Caco-2 (cell line): ENCODE measurements around the gene SMC1B. TPM values are rescaled to one million over a fixed set of nuclear protein-coding genes. Genes with fewer than 3 reads are reported as not detected.

Source experiments
- BruUV-seq: library from RNA; stranded (reverse); fragments of 400-500 nt; replicated peaks from 2 replicates; lab custom pipeline; 2021; lab: Mats Ljungman, UMichigan
- CTCF ChIA-PET: fragments of 300-600 bp; sonication (Branson Sonifier 250); formaldehyde crosslinking; loops from one replicate; lab custom pipeline; 2022; ENCODE audit warnings: antibody characterized with exemption; lab: Charles Lee
- POLR2A ChIA-PET: fragments of 300-600 bp; sonication (Branson Sonifier 250); formaldehyde crosslinking; loops from one replicate; lab custom pipeline; 2022; ENCODE audit warnings: antibody characterized with exemption; lab: Charles Lee
- DNase-seq, 2 experiments: peaks; one replicate each; pipeline versions ENCODE4 v3.0.0 to v3.0.0-alpha.2; 2020 to 2022
- H3K27me3 ChIP-seq: replicated peaks from 2 replicates; pipeline ENCODE4 v1.6.0; 2011; ENCODE audit warnings: low read length; ENCODE audit not compliant: control insufficient read depth, insufficient read depth
- H3K36me3 ChIP-seq: 2 replicates; pipeline ENCODE4 v1.5.1; 2011; ENCODE audit warnings: low read length; ENCODE audit not compliant: control insufficient read depth, insufficient read depth
- H3K4me1 ChIP-seq: fragments of 250-450 bp; sonication (Bioruptor Pico); 2 replicates; pipeline ENCODE4 v1.5.1; 2020; ENCODE audit warnings: mild to moderate bottlenecking
- H3K4me3 ChIP-seq: 2 replicates; pipeline ENCODE4 v1.5.1; 2011; ENCODE audit warnings: low read depth, mild to moderate bottlenecking, control low read depth, low read length
- H3K9me3 ChIP-seq: fragments of 250-450 bp; sonication (Bioruptor Pico); 2 replicates; pipeline ENCODE4 v1.5.1; 2020; ENCODE audit warnings: mild to moderate bottlenecking, moderate library complexity
- H3K27ac Mint-ChIP-seq: one replicate; pipeline ENCODE4 v1.8.0; 2022; ENCODE audit warnings: mixed read lengths; ENCODE audit not compliant: unreplicated experiment
- H3K27me3 Mint-ChIP-seq: one replicate; pipeline ENCODE4 v1.8.0; 2022; ENCODE audit warnings: mixed read lengths; ENCODE audit not compliant: insufficient read depth, unreplicated experiment
- H3K36me3 Mint-ChIP-seq: one replicate; pipeline ENCODE4 v1.8.0; 2022; ENCODE audit warnings: mild to moderate bottlenecking, mixed read lengths; ENCODE audit not compliant: insufficient read depth, unreplicated experiment
- H3K4me1 Mint-ChIP-seq: one replicate; pipeline ENCODE4 v1.8.0; 2022; ENCODE audit warnings: low read depth, mixed read lengths; ENCODE audit not compliant: unreplicated experiment
- H3K4me3 Mint-ChIP-seq: one replicate; pipeline ENCODE4 v1.8.0; 2022; ENCODE audit warnings: mild to moderate bottlenecking, moderate library complexity, mixed read lengths; ENCODE audit not compliant: unreplicated experiment
- H3K9me3 Mint-ChIP-seq: one replicate; pipeline ENCODE4 v1.8.0; 2022; ENCODE audit warnings: mixed read lengths; ENCODE audit not compliant: unreplicated experiment
- CTCF ChIP-seq, 2 experiments: fragments of 200-600 bp in 1 of 2; IDR thresholded peaks; 1 replicate in 1 of 2; 2 replicates in 1 of 2; pipeline versions ENCODE4 v1.5.1 to v1.8.0; 2011 to 2022; ENCODE audit warnings: antibody characterized with exemption in 1 of 2, control low read depth in 1 of 2, inconsistent platforms in 1 of 2, low read depth in 1 of 2, low read length in 1 of 2, mild to moderate bottlenecking in 1 of 2, moderate library complexity in 1 of 2; ENCODE audit not compliant: insufficient read depth in 1 of 2, severe bottlenecking in 1 of 2, unreplicated experiment in 1 of 2
- intact Hi-C: fragments of 100-400 bp; cut with micrococcal nuclease; formaldehyde crosslinking; loops from one replicate; pipeline ENCODE4 v1.10.0; 2022; ENCODE audit not compliant: unreplicated experiment
- total RNA-seq: library from RNA; stranded (reverse); gene quantifications from 2 replicates; pipeline ENCODE4 v1.2.3, GENCODE V29; 2022

Gene SMC1B
- total RNA-seq, 1 experiment from 2014 or later: 5.3 TPM

- ChIA-PET CTCF (no interaction called here), POLR2A (no interaction called here)
- no peaks in the 10 kb centered on the region for H3K27me3 Mint-ChIP-seq
- H3K27ac Mint-ChIP-seq: no peak overlapping the region
- no peak overlapping the region for H3K4me3 Mint-ChIP-seq
- H3K36me3 ChIP-seq: no peaks in the 10 kb centered on the region
- TF ChIP-seq CTCF (IDR thresholded peaks at IDR 0.05; ENCODE audit: insufficient read depth in 1 of 2, low read depth in 1 of 2, low read length in 1 of 2, severe bottlenecking in 1 of 2, unreplicated experiment in 1 of 2): no peak
- no peaks in the 10 kb centered on the region for H3K27me3 ChIP-seq
- H3K9me3 ChIP-seq: no peaks in the 10 kb centered on the region
- no peak overlapping the region for H3K4me3 ChIP-seq
- peaks cover 14% of the 10 kb centered on the region for H3K36me3 Mint-ChIP-seq
- intact Hi-C loops: loop anchor here (5.0 kb wide), 1 partner anchor 85 kb away; no protein-coding TSS in a partner anchor
- H3K4me1 Mint-ChIP-seq: peaks cover 7% of the 10 kb centered on the region
- H3K9me3 Mint-ChIP-seq: no peaks in the 10 kb centered on the region
- no TSS peak for BruUV-seq
- peaks cover 19% of the 10 kb centered on the region for H3K4me1 ChIP-seq
- no peak for DNase-seq
These were observed 61.4 kb downstream of the SMC1B start for GRCh38 chr22:45351956-45352355.

GRCh38 chr22:45349916-45350315, 63.5 kb downstream of the SMC1B start:
- Mint-ChIP-seq H3K4me1 (peaks cover 7% of the 10 kb centered on the region), H3K27me3 (no peaks in the 10 kb centered on the region), H3K27ac (no peak overlapping the region), H3K4me3 (no peak overlapping the region), H3K9me3 (no peaks in the 10 kb centered on the region), H3K36me3 (peaks cover 14% of the 10 kb centered on the region)
- BruUV-seq: no TSS peak
- no peak for TF ChIP-seq CTCF (IDR thresholded peaks at IDR 0.05; ENCODE audit: insufficient read depth in 1 of 2, low read depth in 1 of 2, low read length in 1 of 2, severe bottlenecking in 1 of 2, unreplicated experiment in 1 of 2)
- ChIA-PET POLR2A (no interaction called here), CTCF (no interaction called here)
- intact Hi-C loops: loop anchor here (5.0 kb wide), 1 partner anchor 87 kb away; no protein-coding TSS in a partner anchor
- Histone ChIP-seq H3K36me3 (no peaks in the 10 kb centered on the region), H3K4me1 (peaks cover 19% of the 10 kb centered on the region), H3K27me3 (no peaks in the 10 kb centered on the region), H3K9me3 (no peaks in the 10 kb centered on the region), H3K4me3 (no peak overlapping the region)
- DNase-seq: peak; percentile 32 to 64

GRCh38 chr22:45344334-45344733, 69.1 kb downstream of the SMC1B start:
- ChIA-PET CTCF (interaction anchor here (0.6 kb wide), 1 partner anchor 20 kb away, joined by 4 read pairs; no protein-coding TSS in a partner anchor), POLR2A (no interaction called here)
- intact Hi-C loops: no loop called here
- no peak overlapping the region for H3K4me3 ChIP-seq
- BruUV-seq: no TSS peak
- no peaks in the 10 kb centered on the region for H3K27me3 ChIP-seq
- no peaks in the 10 kb centered on the region for H3K36me3 ChIP-seq
- H3K4me1 ChIP-seq: no peaks in the 10 kb centered on the region
- no peak overlapping the region for H3K27ac Mint-ChIP-seq
- no peaks in the 10 kb centered on the region for H3K9me3 ChIP-seq
- H3K36me3 Mint-ChIP-seq: peaks cover 37% of the 10 kb centered on the region
- no peaks in the 10 kb centered on the region for H3K9me3 Mint-ChIP-seq
- DNase-seq: peak; percentile 57 to 62
- no peaks in the 10 kb centered on the region for H3K27me3 Mint-ChIP-seq
- peak in 1 of 2 experiments; percentile 60 for TF ChIP-seq CTCF (IDR thresholded peaks at IDR 0.05; ENCODE audit: insufficient read depth in 1 of 2, low read depth in 1 of 2, low read length in 1 of 2, severe bottlenecking in 1 of 2, unreplicated experiment in 1 of 2)
- no peaks in the 10 kb centered on the region for H3K4me1 Mint-ChIP-seq
- H3K4me3 Mint-ChIP-seq: no peak overlapping the region
